Measurements from ENCODE around the gene MOBP. TPM values are rescaled to one million over a fixed set of nuclear protein-coding genes. Genes with fewer than 3 reads are reported as not detected.

Gene MOBP
- total and polyA plus RNA-seq, 4 experiments from 2014 or later = not detected

- H3K27me3 Mint-ChIP-seq = peaks cover 0 to 3% of the 10 kb centered on the region in 2 donors
- H3K36me3 Mint-ChIP-seq = no peaks in the 10 kb centered on the region
- Histone ChIP-seq H3K27ac (ENCODE audit: low read depth, low read length) (no peak overlapping the region), H3K4me1 (ENCODE audit: insufficient read depth, low read length) (no peaks in the 10 kb centered on the region), H3K27me3 (ENCODE audit: insufficient read depth, low read length) (no peaks in the 10 kb centered on the region), H3K9me3 (ENCODE audit: control insufficient read depth in 1 of 2, low read length in 2 of 2) (no peaks in the 10 kb centered on the region), H3K36me3 (ENCODE audit: insufficient read depth, low read length) (no peaks in the 10 kb centered on the region), H3K4me3 (ENCODE audit: low read length in 2 of 2) (no peak overlapping the region)
- H3K4me3 Mint-ChIP-seq = no peak overlapping the region
- intact Hi-C loops (cut with micrococcal nuclease) = no loop called here
- no peaks in the 10 kb centered on the region for H3K9me3 Mint-ChIP-seq
- no peaks in the 10 kb centered on the region for H3K4me1 Mint-ChIP-seq
- ChIA-PET POLR2A (ENCODE audit: partially characterized antibody) (no interaction called here), CTCF (ENCODE audit: partially characterized antibody) (no interaction called here)
- no peak for DNase-seq
- H3K27ac Mint-ChIP-seq = no peak overlapping the region
Observed at GRCh38 chr3:39428745-39429201, 38.7 kb upstream of the MOBP start.

- Histone ChIP-seq H3K4me1 (ENCODE audit: insufficient read depth, low read length) (no peaks in the 10 kb centered on the region), H3K4me3 (ENCODE audit: low read length in 2 of 2) (no peak overlapping the region), H3K27ac (ENCODE audit: low read depth, low read length) (no peak overlapping the region), H3K36me3 (ENCODE audit: insufficient read depth, low read length) (no peaks in the 10 kb centered on the region), H3K27me3 (ENCODE audit: insufficient read depth, low read length) (no peaks in the 10 kb centered on the region), H3K9me3 (ENCODE audit: control insufficient read depth in 1 of 2, low read length in 2 of 2) (no peaks in the 10 kb centered on the region)
- intact Hi-C loops (cut with micrococcal nuclease) = no loop called here
- H3K9me3 Mint-ChIP-seq = no peaks in the 10 kb centered on the region
- CTCF ChIA-PET (ENCODE audit: partially characterized antibody) = no interaction called here
- H3K4me1 Mint-ChIP-seq = no peaks in the 10 kb centered on the region
- no peaks in the 10 kb centered on the region for H3K36me3 Mint-ChIP-seq
- no peak overlapping the region for H3K27ac Mint-ChIP-seq
- peaks cover 0 to 3% of the 10 kb centered on the region in 2 donors for H3K27me3 Mint-ChIP-seq
- DNase-seq = no peak
- no peak overlapping the region for H3K4me3 Mint-ChIP-seq
- POLR2A ChIA-PET (ENCODE audit: partially characterized antibody) = no interaction called here
Observed at GRCh38 chr3:39429466-39429865, 38.0 kb upstream of the MOBP start.

GRCh38 chr3:39432342-39432741 is 35.1 kb upstream of the MOBP start:
- Mint-ChIP-seq H3K27me3 (peaks cover 0 to 3% of the 10 kb centered on the region in 2 donors), H3K4me3 (no peak overlapping the region), H3K27ac (peak overlapping the region in 1 of 7 donors; percentile 38), H3K9me3 (no peaks in the 10 kb centered on the region), H3K4me1 (no peaks in the 10 kb centered on the region), H3K36me3 (no peaks in the 10 kb centered on the region)
- Histone ChIP-seq H3K4me1 (ENCODE audit: insufficient read depth, low read length) (no peaks in the 10 kb centered on the region), H3K9me3 (ENCODE audit: control insufficient read depth in 1 of 2, low read length in 2 of 2) (no peaks in the 10 kb centered on the region), H3K36me3 (ENCODE audit: insufficient read depth, low read length) (no peaks in the 10 kb centered on the region), H3K27me3 (ENCODE audit: insufficient read depth, low read length) (no peaks in the 10 kb centered on the region), H3K27ac (ENCODE audit: low read depth, low read length) (no peak overlapping the region), H3K4me3 (ENCODE audit: low read length in 2 of 2) (no peak overlapping the region)
- intact Hi-C loops (cut with micrococcal nuclease) = no loop called here
- DNase-seq = no peak
- ChIA-PET POLR2A (ENCODE audit: partially characterized antibody) (no interaction called here), CTCF (ENCODE audit: partially characterized antibody) (no interaction called here)

- no peaks in the 10 kb centered on the region for H3K36me3 ChIP-seq (ENCODE audit: insufficient read depth, low read length)
- no peak overlapping the region for H3K4me3 Mint-ChIP-seq
- intact Hi-C loops (cut with micrococcal nuclease) = no loop called here
- CTCF ChIA-PET (ENCODE audit: partially characterized antibody) = interaction anchor here (1.1 kb wide), 1 partner anchor 14 kb away, joined by 3 read pairs; no protein-coding TSS in a partner anchor
- peaks cover 0 to under 1% (median 0%) of the 10 kb centered on the region in 4 donors for H3K4me1 Mint-ChIP-seq
- H3K4me1 ChIP-seq (ENCODE audit: insufficient read depth, low read length) = no peaks in the 10 kb centered on the region
- no peak overlapping the region for H3K27ac ChIP-seq (ENCODE audit: low read depth, low read length)
- DNase-seq = no peak
- no peaks in the 10 kb centered on the region for H3K9me3 ChIP-seq (ENCODE audit: control insufficient read depth in 1 of 2, low read length in 2 of 2)
- no peaks in the 10 kb centered on the region for H3K9me3 Mint-ChIP-seq
- H3K36me3 Mint-ChIP-seq = no peaks in the 10 kb centered on the region
- no peak overlapping the region for H3K27ac Mint-ChIP-seq
- H3K27me3 ChIP-seq (ENCODE audit: insufficient read depth, low read length) = no peaks in the 10 kb centered on the region
- H3K4me3 ChIP-seq (ENCODE audit: low read length in 2 of 2) = no peak overlapping the region
- H3K27me3 Mint-ChIP-seq = peaks cover 0 to 1% of the 10 kb centered on the region in 2 donors
- POLR2A ChIA-PET (ENCODE audit: partially characterized antibody) = no interaction called here
Observed at GRCh38 chr3:39433642-39434041, 33.8 kb upstream of the MOBP start.

GRCh38 chr3:39434574-39434973 is 32.9 kb upstream of the MOBP start:
- H3K4me3 ChIP-seq (ENCODE audit: low read length in 2 of 2) = no peak overlapping the region
- H3K27me3 ChIP-seq (ENCODE audit: insufficient read depth, low read length) = no peaks in the 10 kb centered on the region
- Mint-ChIP-seq H3K4me1 (peaks cover 0 to 2% (median 0%) of the 10 kb centered on the region in 4 donors), H3K27ac (no peak overlapping the region), H3K9me3 (no peaks in the 10 kb centered on the region), H3K36me3 (no peaks in the 10 kb centered on the region), H3K27me3 (peaks cover 0 to 1% of the 10 kb centered on the region in 2 donors), H3K4me3 (no peak overlapping the region)
- H3K27ac ChIP-seq (ENCODE audit: low read depth, low read length) = no peak overlapping the region
- CTCF ChIA-PET (ENCODE audit: partially characterized antibody) = interaction anchor here (1.1 kb wide), 1 partner anchor 12 kb away, joined by 3 read pairs; no protein-coding TSS in a partner anchor
- intact Hi-C loops (cut with micrococcal nuclease) = no loop called here
- H3K9me3 ChIP-seq (ENCODE audit: control insufficient read depth in 1 of 2, low read length in 2 of 2) = no peaks in the 10 kb centered on the region
- no peaks in the 10 kb centered on the region for H3K4me1 ChIP-seq (ENCODE audit: insufficient read depth, low read length)
- POLR2A ChIA-PET (ENCODE audit: partially characterized antibody) = no interaction called here
- DNase-seq = no peak
- no peaks in the 10 kb centered on the region for H3K36me3 ChIP-seq (ENCODE audit: insufficient read depth, low read length)

- Histone ChIP-seq H3K27ac (ENCODE audit: low read depth, low read length) (no peak overlapping the region), H3K36me3 (ENCODE audit: insufficient read depth, low read length) (no peaks in the 10 kb centered on the region), H3K4me3 (ENCODE audit: low read length in 2 of 2) (no peak overlapping the region), H3K27me3 (ENCODE audit: insufficient read depth, low read length) (no peaks in the 10 kb centered on the region), H3K4me1 (ENCODE audit: insufficient read depth, low read length) (no peaks in the 10 kb centered on the region), H3K9me3 (ENCODE audit: control insufficient read depth in 1 of 2, low read length in 2 of 2) (no peaks in the 10 kb centered on the region)
- Mint-ChIP-seq H3K9me3 (no peaks in the 10 kb centered on the region), H3K36me3 (no peaks in the 10 kb centered on the region), H3K27ac (no peak overlapping the region), H3K4me3 (no peak overlapping the region), H3K27me3 (peaks cover 0 to 1% of the 10 kb centered on the region in 2 donors), H3K4me1 (peaks cover 0 to 2% (median 0%) of the 10 kb centered on the region in 4 donors)
- POLR2A ChIA-PET (ENCODE audit: partially characterized antibody) = no interaction called here
- DNase-seq = no peak
- CTCF ChIA-PET (ENCODE audit: partially characterized antibody) = interaction anchor here (1.1 kb wide), 1 partner anchor 11 kb away, joined by 3 read pairs; no protein-coding TSS in a partner anchor
- intact Hi-C loops (cut with micrococcal nuclease) = no loop called here
Observed at GRCh38 chr3:39435006-39435748, 32.3 kb upstream of the MOBP start.

- H3K9me3 ChIP-seq (ENCODE audit: control insufficient read depth in 1 of 2, low read length in 2 of 2) = no peaks in the 10 kb centered on the region
- H3K4me3 ChIP-seq (ENCODE audit: low read length in 2 of 2) = no peak overlapping the region
- no peaks in the 10 kb centered on the region for H3K9me3 Mint-ChIP-seq
- H3K27ac ChIP-seq (ENCODE audit: low read depth, low read length) = no peak overlapping the region
- POLR2A ChIA-PET (ENCODE audit: partially characterized antibody) = no interaction called here
- CTCF ChIA-PET (ENCODE audit: partially characterized antibody) = interaction anchor here (4.0 kb wide), 1 partner anchor 8 kb away, joined by 13 read pairs; no protein-coding TSS in a partner anchor
- no peaks in the 10 kb centered on the region for H3K36me3 Mint-ChIP-seq
- H3K36me3 ChIP-seq (ENCODE audit: insufficient read depth, low read length) = no peaks in the 10 kb centered on the region
- H3K4me3 Mint-ChIP-seq = peak overlapping the region in 1 of 8 donors; percentile 62
- no peaks in the 10 kb centered on the region for H3K4me1 ChIP-seq (ENCODE audit: insufficient read depth, low read length)
- H3K4me1 Mint-ChIP-seq = peaks cover 0 to 2% (median 0%) of the 10 kb centered on the region in 4 donors
- intact Hi-C loops (cut with micrococcal nuclease) = no loop called here
- no peaks in the 10 kb centered on the region for H3K27me3 Mint-ChIP-seq
- peak overlapping the region in 2 of 7 donors; percentile 37 to 84 for H3K27ac Mint-ChIP-seq
- no peaks in the 10 kb centered on the region for H3K27me3 ChIP-seq (ENCODE audit: insufficient read depth, low read length)
- DNase-seq = no peak
Observed at GRCh38 chr3:39438880-39439279, 28.6 kb upstream of the MOBP start.
